NB4 (cell line): Measurements from ENCODE around the gene IPO13.

Experiments used
- DNase-seq: peaks from one replicate; pipeline ENCODE4 v3.0.0; 2010; ENCODE audit warnings: low read depth
- H3K4me3 ChIP-seq: one replicate; pipeline ENCODE4 v1.5.1; 2011; ENCODE audit warnings: mild to moderate bottlenecking, low read depth, low read length, moderate library complexity
- CTCF ChIP-seq: IDR thresholded peaks from one replicate; pipeline ENCODE4 v1.5.1; 2012; ENCODE audit warnings: low read depth, low read length
- MAX ChIP-seq: IDR thresholded peaks from 2 replicates; pipeline ENCODE4 v1.6.1; 2011; ENCODE audit warnings: low read depth, low read length
- MYC ChIP-seq: IDR thresholded peaks from 2 replicates; pipeline ENCODE4 v1.6.1; 2011; ENCODE audit warnings: low read depth, low read length
- POLR2A ChIP-seq: IDR thresholded peaks from 2 replicates; pipeline ENCODE4 v1.6.1; 2011; ENCODE audit warnings: mild to moderate bottlenecking; ENCODE audit not compliant: insufficient read length; ENCODE audit errors: extremely low read depth

Gene IPO13

GRCh38 chr1:43971336-43971980 lies 24.7 kb downstream of the IPO13 start:
- no peak for DNase-seq
- no peak overlapping the region for H3K4me3 ChIP-seq
- TF ChIP-seq MAX (no peak), POLR2A (no peak), MYC (no peak), CTCF (no peak)

GRCh38 chr1:43973981-43974442 lies 27.3 kb downstream of the IPO13 start:
- no peak for TF ChIP-seq MAX
- TF ChIP-seq MYC = 0 out of 2 replicates have a peak, but pooled peaks have one; percentile 34
- TF ChIP-seq POLR2A = no peak
- no peak for TF ChIP-seq CTCF
- no peak for DNase-seq

GRCh38 chr1:43974443-43975248 lies 27.9 kb downstream of the IPO13 start, which contains the start of gene ATP6V0B:
TSS of gene ATP6V0B (plus strand) at chr1:43974960. CDS start at chr1:43975041, 81 bp downstream.
- peak within 1 kb of the TSS; percentile 91 for H3K4me3 ChIP-seq
- peak; percentile 88 for TF ChIP-seq MYC
- no peak for TF ChIP-seq CTCF
- peak; percentile 99 for TF ChIP-seq MAX
- peak; percentile 70 for TF ChIP-seq POLR2A
- DNase-seq = peak; percentile 96

More at GRCh38 chr1:43973981-43974442, 27.3 kb downstream of the IPO13 start:
- peak overlapping the region; percentile 91 for H3K4me3 ChIP-seq

- DNase-seq = peak; percentile 85
- no peak for TF ChIP-seq MAX
- TF ChIP-seq MYC = peak; percentile 38
- peak overlapping the region; percentile 91 for H3K4me3 ChIP-seq
These were observed 28.7 kb downstream of the IPO13 start for GRCh38 chr1:43975249-43975961.

GRCh38 chr1:43976045-43976444 lies 29.3 kb downstream of the IPO13 start:
- H3K4me3 ChIP-seq = peak overlapping the region; percentile 91
- no peak for DNase-seq
- TF ChIP-seq MYC (no peak), POLR2A (no peak), MAX (no peak), CTCF (no peak)
